Activated B cell treated with CpG ODN at 0.5 μM for 24 hours (primary cell): Measurements from ENCODE around the gene TP53TG5. TPM values are rescaled to one million over a fixed set of nuclear protein-coding genes. Genes with fewer than 3 reads are reported as not detected.

ENCODE experiments used
- ATAC-seq: fragments of 200-7000 bp; cut with Tn5 transposase; one replicate; pipeline ENCODE4 v1.10.0; 2021; ENCODE audit warnings: low read depth, mild to moderate bottlenecking, moderate library complexity
- CTCF ChIA-PET: fragments of 350-600 bp; sonication (Branson Sonifier 250); formaldehyde crosslinking; loops from one replicate; lab custom pipeline; 2021; ENCODE audit warnings: antibody characterized with exemption; lab: Charles Lee
- POLR2A ChIA-PET: fragments of 350-600 bp; sonication (Branson Sonifier 250); formaldehyde crosslinking; loops from one replicate; lab custom pipeline; 2021; ENCODE audit warnings: antibody characterized with exemption; lab: Charles Lee
- DNase-seq: peaks from one replicate; pipeline ENCODE4 v3.0.0; 2022
- H3K27ac Mint-ChIP-seq: one replicate; pipeline ENCODE4 v1.8.0; 2020; ENCODE audit warnings: mixed read lengths
- H3K27me3 Mint-ChIP-seq: one replicate; pipeline ENCODE4 v1.8.0; 2021; ENCODE audit warnings: mixed read lengths
- H3K36me3 Mint-ChIP-seq: one replicate; pipeline ENCODE4 v1.8.0; 2021; ENCODE audit warnings: low read depth, mixed read lengths
- H3K4me1 Mint-ChIP-seq: one replicate; pipeline ENCODE4 v1.8.0; 2021; ENCODE audit warnings: mixed read lengths
- H3K4me3 Mint-ChIP-seq: one replicate; pipeline ENCODE4 v1.8.0; 2020; ENCODE audit warnings: mild to moderate bottlenecking, mixed read lengths
- H3K9me3 Mint-ChIP-seq: one replicate; pipeline ENCODE4 v1.8.0; 2020; ENCODE audit warnings: mixed read lengths
- intact Hi-C: fragments of 100-400 bp; cut with micrococcal nuclease; formaldehyde crosslinking; loops from one replicate; pipeline ENCODE4 v1.15.1; 2024
- total RNA-seq: library from RNA; stranded (reverse); gene quantifications from 2 replicates; pipeline ENCODE4 v1.2.3, GENCODE V29; 2022
- TF ChIP-seq, protein P1 (sequence below): fragments of 200-600 bp; IDR thresholded peaks from one replicate; pipeline ENCODE4 v1.8.0; 2022; ENCODE audit warnings: antibody characterized with exemption, mild to moderate bottlenecking

Gene TP53TG5
- total RNA-seq, 1 donor from 2014 or later = not detected

DNA sequence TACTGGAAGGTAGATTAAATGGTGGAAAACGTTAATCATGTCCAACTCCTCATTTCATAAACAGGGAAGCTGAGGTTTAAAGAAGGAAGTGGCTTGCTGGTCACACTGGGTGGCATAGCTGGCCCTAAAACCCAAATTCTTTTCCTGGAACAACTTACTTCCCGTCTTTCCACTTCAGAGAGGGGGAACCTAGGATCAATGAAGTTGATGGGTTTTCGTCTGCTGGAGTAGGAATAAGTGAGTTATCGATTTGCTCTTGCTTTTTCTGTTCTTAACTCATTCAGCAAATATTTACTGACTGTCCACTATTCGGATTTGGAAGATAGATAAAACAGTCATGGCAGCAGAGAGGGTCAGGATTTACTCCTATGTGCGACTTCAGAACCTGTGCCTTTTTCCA is 16.3 kb downstream of the TP53TG5 start:
- intact Hi-C loops = loop anchor here (1.0 to 10.0 kb wide), 3 partner anchors 126 to 993 kb away; partner anchors contain the start of gene ZNF335
- no peak for ATAC-seq
- Mint-ChIP-seq H3K4me3 (no peak overlapping the region), H3K27ac (no peak overlapping the region), H3K27me3 (no peaks in the 10 kb centered on the region), H3K36me3 (peaks cover 33% of the 10 kb centered on the region), H3K9me3 (no peaks in the 10 kb centered on the region), H3K4me1 (peaks cover 41% of the 10 kb centered on the region)
- TF ChIP-seq, protein P1, sequence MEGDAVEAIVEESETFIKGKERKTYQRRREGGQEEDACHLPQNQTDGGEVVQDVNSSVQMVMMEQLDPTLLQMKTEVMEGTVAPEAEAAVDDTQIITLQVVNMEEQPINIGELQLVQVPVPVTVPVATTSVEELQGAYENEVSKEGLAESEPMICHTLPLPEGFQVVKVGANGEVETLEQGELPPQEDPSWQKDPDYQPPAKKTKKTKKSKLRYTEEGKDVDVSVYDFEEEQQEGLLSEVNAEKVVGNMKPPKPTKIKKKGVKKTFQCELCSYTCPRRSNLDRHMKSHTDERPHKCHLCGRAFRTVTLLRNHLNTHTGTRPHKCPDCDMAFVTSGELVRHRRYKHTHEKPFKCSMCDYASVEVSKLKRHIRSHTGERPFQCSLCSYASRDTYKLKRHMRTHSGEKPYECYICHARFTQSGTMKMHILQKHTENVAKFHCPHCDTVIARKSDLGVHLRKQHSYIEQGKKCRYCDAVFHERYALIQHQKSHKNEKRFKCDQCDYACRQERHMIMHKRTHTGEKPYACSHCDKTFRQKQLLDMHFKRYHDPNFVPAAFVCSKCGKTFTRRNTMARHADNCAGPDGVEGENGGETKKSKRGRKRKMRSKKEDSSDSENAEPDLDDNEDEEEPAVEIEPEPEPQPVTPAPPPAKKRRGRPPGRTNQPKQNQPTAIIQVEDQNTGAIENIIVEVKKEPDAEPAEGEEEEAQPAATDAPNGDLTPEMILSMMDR = no peak
- CTCF ChIA-PET = interaction anchor here (0.6 to 22.9 kb wide), 7 partner anchors 8 to 409 kb away, joined by 3 to 534 read pairs (median 16); no protein-coding TSS in a partner anchor
- no peak for DNase-seq
- POLR2A ChIA-PET = interaction anchor here (1.5 to 6.1 kb wide), 4 partner anchors 10 to 71 kb away, joined by 4 to 46 read pairs (median 30); partner anchors contain the start of gene PIGT

DNA sequence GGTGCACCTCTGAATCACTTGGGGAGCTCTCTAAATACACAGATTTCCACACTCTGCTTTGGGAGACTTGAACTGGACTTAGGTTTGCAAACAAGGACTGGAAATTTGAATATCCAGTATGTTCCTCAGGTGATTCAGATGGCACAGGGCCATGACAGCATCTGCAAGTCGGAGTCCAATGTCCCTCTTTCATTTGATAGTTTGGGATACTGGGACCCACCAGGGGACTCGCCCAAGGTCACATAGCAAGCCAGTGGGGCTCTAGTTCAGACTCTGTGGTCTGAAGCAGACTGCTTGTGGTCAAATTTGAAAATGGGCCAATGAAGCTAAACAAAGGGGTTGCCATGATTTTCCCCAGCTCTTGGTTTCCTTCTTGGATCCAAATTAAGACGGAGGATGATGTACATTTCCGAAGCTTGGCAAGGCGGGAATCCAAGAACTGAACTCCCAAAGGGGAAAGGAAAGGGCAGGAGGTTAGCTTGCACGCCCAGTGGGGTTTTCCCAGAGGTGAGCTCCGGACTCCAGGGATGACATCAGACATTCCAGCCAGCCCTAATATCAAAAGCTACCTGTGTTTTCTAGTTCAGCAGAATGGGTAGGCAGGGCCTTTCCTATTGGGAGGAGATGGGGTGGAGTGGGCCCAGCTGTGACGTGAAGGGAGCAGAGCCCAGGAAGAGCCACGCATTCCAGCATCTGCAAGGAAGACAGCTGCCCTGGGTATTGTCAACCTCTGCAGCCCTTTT is 18.5 kb downstream of the TP53TG5 start:
- Mint-ChIP-seq H3K27ac (no peak overlapping the region), H3K27me3 (no peaks in the 10 kb centered on the region), H3K4me1 (peaks cover 20% of the 10 kb centered on the region), H3K9me3 (no peaks in the 10 kb centered on the region), H3K36me3 (peaks cover 15% of the 10 kb centered on the region), H3K4me3 (no peak overlapping the region)
- no peak for ATAC-seq
- TF ChIP-seq, protein P1 = no peak
- POLR2A ChIA-PET = interaction anchor here (5.6 kb wide), 1 partner anchor 13 kb away, joined by 46 read pairs; no protein-coding TSS in a partner anchor
- CTCF ChIA-PET = interaction anchor here (1.3 to 22.9 kb wide), 3 partner anchors 75 to 411 kb away, joined by 3 to 534 read pairs (median 12); no protein-coding TSS in a partner anchor
- DNase-seq = no peak
- intact Hi-C loops = loop anchor here (5.0 to 10.0 kb wide), 2 partner anchors 613 to 995 kb away; partner anchors contain the start of gene ZNF335

DNA sequence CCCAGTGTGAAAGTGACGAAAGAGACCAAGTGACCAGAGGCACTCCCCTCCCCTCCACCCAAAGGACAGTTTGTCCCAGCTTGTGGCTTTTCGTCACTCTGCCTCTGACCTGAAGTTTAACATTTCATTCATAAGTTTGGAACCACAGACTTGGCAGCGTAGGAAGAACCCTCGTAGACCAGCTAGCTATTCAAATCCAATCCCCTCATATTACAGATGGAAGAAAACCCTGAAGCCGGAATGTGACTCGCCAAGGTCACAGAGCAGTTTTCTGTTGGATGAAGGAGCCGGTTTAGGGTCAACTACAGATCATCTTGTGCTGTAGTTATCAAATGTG is 19.1 kb downstream of the TP53TG5 start:
- POLR2A ChIA-PET = interaction anchor here (5.6 kb wide), 1 partner anchor 13 kb away, joined by 46 read pairs; no protein-coding TSS in a partner anchor
- H3K9me3 Mint-ChIP-seq = no peaks in the 10 kb centered on the region
- TF ChIP-seq, protein P1 = no peak

DNA sequence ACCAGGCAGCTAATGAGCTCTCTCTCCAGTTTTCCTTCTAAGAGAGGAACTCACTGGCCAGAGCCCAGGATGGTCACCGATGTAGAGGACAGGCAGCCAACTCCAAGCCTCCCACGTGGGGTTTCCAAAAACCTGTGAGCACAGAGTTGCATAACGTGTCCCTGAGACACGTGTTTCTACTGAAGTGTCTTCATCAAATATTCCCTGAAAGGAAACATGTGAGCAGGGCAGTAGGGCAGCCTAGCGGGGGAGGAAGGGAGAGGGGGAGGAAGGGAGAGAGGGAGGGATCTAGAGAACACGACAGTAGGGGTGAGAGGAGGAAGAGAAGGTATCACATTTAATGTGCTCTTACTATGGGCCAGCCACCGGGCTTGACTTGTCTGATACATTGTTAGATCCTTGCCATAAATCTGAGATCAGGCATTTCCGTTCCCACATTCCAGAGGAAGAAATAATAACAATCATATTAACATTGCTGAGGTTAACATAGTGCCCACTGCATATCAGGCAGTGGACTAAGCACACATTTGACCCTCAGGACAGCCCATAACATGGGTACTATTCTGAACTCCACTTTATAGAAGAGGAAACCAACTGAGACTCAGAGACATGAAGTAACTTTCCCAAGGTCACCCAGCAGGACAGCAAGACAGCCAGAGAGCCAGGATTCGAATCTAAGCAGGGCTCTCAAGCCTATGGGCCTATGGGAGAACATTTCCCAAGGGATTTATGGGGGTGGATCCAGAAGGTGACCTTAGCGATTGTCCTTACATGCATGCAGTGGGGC is 19.6 kb downstream of the TP53TG5 start:
- H3K27me3 Mint-ChIP-seq = no peaks in the 10 kb centered on the region
- H3K27ac Mint-ChIP-seq = no peak overlapping the region
- ChIA-PET POLR2A (no interaction called here), CTCF (interaction anchor here (22.9 kb wide), 1 partner anchor 76 kb away, joined by 534 read pairs; no protein-coding TSS in a partner anchor)
- H3K36me3 Mint-ChIP-seq = peaks cover 7% of the 10 kb centered on the region
- TF ChIP-seq, protein P1 = no peak
- H3K4me3 Mint-ChIP-seq = no peak overlapping the region
- no peaks in the 10 kb centered on the region for H3K9me3 Mint-ChIP-seq
- H3K4me1 Mint-ChIP-seq = peaks cover 10% of the 10 kb centered on the region
- DNase-seq = no peak
- no peak for ATAC-seq
- intact Hi-C loops = no loop called here

More for the DNA sequence above, 19.1 kb downstream of the TP53TG5 start:
- intact Hi-C loops = no loop called here
- Mint-ChIP-seq H3K4me3 (no peak overlapping the region), H3K36me3 (peaks cover 13% of the 10 kb centered on the region), H3K27ac (no peak overlapping the region), H3K27me3 (no peaks in the 10 kb centered on the region), H3K4me1 (peaks cover 16% of the 10 kb centered on the region)
- ATAC-seq (no peak), DNase-seq (no peak)
- CTCF ChIA-PET = interaction anchor here (1.3 to 22.9 kb wide), 3 partner anchors 76 to 411 kb away, joined by 3 to 534 read pairs (median 12); no protein-coding TSS in a partner anchor
